Uterus (tissue), 2 donors: ENCODE measurements around the gene ISLR.

Source experiments
- POLR2A ChIP-seq, 2 donors: fragments of 450-650 bp; IDR thresholded peaks; one replicate each; pipeline ENCODE4 v1.6.1; 2016; ENCODE audit warnings: antibody characterized with exemption in 2 of 2, mild to moderate bottlenecking in 1 of 2, moderate library complexity in 1 of 2
- TF ChIP-seq, protein P1 (sequence below), 4 experiments: fragments of 200-600 bp in 2 of 4; fragments of 450-650 bp in 2 of 4; sonication (generic) in 2 of 4; IDR thresholded peaks; one replicate each; pipeline ENCODE4 v1.5.1; 2016 to 2019; ENCODE audit warnings: antibody characterized with exemption in 4 of 4, mild to moderate bottlenecking in 2 of 4, moderate library complexity in 1 of 4

GRCh38 chr15:74188216-74188615, 14.7 kb downstream of the ISLR start:
- TF ChIP-seq, protein P1, sequence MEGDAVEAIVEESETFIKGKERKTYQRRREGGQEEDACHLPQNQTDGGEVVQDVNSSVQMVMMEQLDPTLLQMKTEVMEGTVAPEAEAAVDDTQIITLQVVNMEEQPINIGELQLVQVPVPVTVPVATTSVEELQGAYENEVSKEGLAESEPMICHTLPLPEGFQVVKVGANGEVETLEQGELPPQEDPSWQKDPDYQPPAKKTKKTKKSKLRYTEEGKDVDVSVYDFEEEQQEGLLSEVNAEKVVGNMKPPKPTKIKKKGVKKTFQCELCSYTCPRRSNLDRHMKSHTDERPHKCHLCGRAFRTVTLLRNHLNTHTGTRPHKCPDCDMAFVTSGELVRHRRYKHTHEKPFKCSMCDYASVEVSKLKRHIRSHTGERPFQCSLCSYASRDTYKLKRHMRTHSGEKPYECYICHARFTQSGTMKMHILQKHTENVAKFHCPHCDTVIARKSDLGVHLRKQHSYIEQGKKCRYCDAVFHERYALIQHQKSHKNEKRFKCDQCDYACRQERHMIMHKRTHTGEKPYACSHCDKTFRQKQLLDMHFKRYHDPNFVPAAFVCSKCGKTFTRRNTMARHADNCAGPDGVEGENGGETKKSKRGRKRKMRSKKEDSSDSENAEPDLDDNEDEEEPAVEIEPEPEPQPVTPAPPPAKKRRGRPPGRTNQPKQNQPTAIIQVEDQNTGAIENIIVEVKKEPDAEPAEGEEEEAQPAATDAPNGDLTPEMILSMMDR (IDR thresholded peaks at IDR 0.05), result no peak
- no peak for TF ChIP-seq POLR2A (IDR thresholded peaks at IDR 0.05)
